Sigmoid colon (tissue), 4 donors: ENCODE measurements around the gene PAK6.

Experiments used
- EP300 ChIP-seq, 4 donors: sonication (generic); formaldehyde crosslinking; IDR thresholded peaks; one replicate each; pipeline ENCODE4 v1.6.1; 2017; ENCODE audit warnings: antibody characterized with exemption in 4 of 4
- POLR2AphosphoS5 ChIP-seq, 4 donors: sonication (generic); formaldehyde crosslinking; IDR thresholded peaks; one replicate each; pipeline ENCODE4 v1.6.1; 2017; ENCODE audit warnings: antibody characterized with exemption in 4 of 4
- TF ChIP-seq, protein P1 (sequence below), 4 experiments: fragments of 450-650 bp in 3 of 4; fragments of 200-600 bp in 1 of 4; IDR thresholded peaks; one replicate each; pipeline ENCODE4 v1.5.1; 2016 to 2019; ENCODE audit warnings: antibody characterized with exemption in 4 of 4, mild to moderate bottlenecking in 3 of 4, moderate library complexity in 2 of 4

DNA sequence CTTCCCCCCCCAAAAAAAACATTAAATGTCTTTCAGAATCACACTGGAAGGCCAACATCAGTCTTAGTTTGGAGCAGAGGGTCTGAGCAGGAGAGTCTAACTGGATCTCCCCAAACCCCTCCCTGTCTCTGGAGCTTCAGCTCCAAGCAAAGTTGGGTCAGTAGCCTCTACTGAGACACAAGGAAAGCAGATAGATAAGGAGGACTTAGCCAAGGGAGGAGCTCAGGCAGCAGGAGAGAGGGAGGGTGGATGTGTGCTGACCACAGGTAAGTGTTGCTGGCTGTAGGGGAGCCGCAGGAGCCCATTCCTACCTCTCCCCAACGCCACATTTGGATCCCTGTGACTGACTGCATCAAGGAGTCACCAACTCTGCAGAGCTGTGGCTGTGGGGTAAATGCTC is 61.9 kb downstream of the PAK6 start:
- TF ChIP-seq POLR2AphosphoS5 (IDR thresholded peaks at IDR 0.05) = no peak
- TF ChIP-seq, protein P1, sequence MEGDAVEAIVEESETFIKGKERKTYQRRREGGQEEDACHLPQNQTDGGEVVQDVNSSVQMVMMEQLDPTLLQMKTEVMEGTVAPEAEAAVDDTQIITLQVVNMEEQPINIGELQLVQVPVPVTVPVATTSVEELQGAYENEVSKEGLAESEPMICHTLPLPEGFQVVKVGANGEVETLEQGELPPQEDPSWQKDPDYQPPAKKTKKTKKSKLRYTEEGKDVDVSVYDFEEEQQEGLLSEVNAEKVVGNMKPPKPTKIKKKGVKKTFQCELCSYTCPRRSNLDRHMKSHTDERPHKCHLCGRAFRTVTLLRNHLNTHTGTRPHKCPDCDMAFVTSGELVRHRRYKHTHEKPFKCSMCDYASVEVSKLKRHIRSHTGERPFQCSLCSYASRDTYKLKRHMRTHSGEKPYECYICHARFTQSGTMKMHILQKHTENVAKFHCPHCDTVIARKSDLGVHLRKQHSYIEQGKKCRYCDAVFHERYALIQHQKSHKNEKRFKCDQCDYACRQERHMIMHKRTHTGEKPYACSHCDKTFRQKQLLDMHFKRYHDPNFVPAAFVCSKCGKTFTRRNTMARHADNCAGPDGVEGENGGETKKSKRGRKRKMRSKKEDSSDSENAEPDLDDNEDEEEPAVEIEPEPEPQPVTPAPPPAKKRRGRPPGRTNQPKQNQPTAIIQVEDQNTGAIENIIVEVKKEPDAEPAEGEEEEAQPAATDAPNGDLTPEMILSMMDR (IDR thresholded peaks at IDR 0.05) = no peak
- no peak for TF ChIP-seq EP300 (IDR thresholded peaks at IDR 0.05)
